Natural killer cell (primary cell): ENCODE results near the gene POF1B. TPM values are rescaled to one million over a fixed set of nuclear protein-coding genes. Genes with fewer than 3 reads are reported as not detected.
"Not testable (repeated sequence)": the region's sequence is repeated elsewhere in the genome, so short reads cannot be mapped to it uniquely, and the experiment has no call there.

Experiments
- ATAC-seq, 3 donors: fragments of 150-1000 bp in 2 of 3; fragments of 200-7000 bp in 1 of 3; cut with Tn5 transposase; 1 replicate in 1 of 3; 2 replicates in 2 of 3; pipeline ENCODE4 v1.10.0; 2021; ENCODE audit warnings: mild to moderate bottlenecking in 2 of 3, moderate library complexity in 2 of 3
- DNase-seq, 2 donors: peaks; one replicate each; pipeline versions ENCODE4 v3.0.0 to v3.0.0-alpha.2; 2013 to 2021; ENCODE audit warnings: mixed read lengths in 1 of 2
- H3K27ac ChIP-seq: one replicate; pipeline ENCODE4 v1.5.1; 2013; ENCODE audit warnings: mild to moderate bottlenecking, low read length
- H3K27me3 ChIP-seq: one replicate; pipeline ENCODE4 v1.6.1; 2013; ENCODE audit warnings: low read length; ENCODE audit not compliant: control insufficient read depth, insufficient read depth
- H3K36me3 ChIP-seq: one replicate; pipeline ENCODE4 v1.6.1; 2013; ENCODE audit warnings: low read length; ENCODE audit not compliant: control insufficient read depth, insufficient read depth
- H3K4me1 ChIP-seq: one replicate; pipeline ENCODE4 v1.6.1; 2013; ENCODE audit warnings: low read length; ENCODE audit not compliant: control insufficient read depth, insufficient read depth
- H3K4me3 ChIP-seq: one replicate; pipeline ENCODE4 v1.5.1; 2013; ENCODE audit warnings: low read length
- H3K9me3 ChIP-seq: one replicate; pipeline ENCODE4 v1.6.1; 2013; ENCODE audit warnings: low read length; ENCODE audit not compliant: control insufficient read depth, insufficient read depth
- H3K27ac Mint-ChIP-seq, 2 donors: one replicate each; pipeline ENCODE4 v1.8.0; 2022; ENCODE audit warnings: mild to moderate bottlenecking in 2 of 2, mixed read lengths in 2 of 2, moderate library complexity in 1 of 2
- H3K27me3 Mint-ChIP-seq, 2 donors: one replicate each; pipeline ENCODE4 v1.8.0; 2022; ENCODE audit warnings: low read depth in 2 of 2, mixed read lengths in 2 of 2
- H3K36me3 Mint-ChIP-seq: one replicate; pipeline ENCODE4 v1.8.0; 2022; ENCODE audit warnings: mixed read lengths
- H3K4me1 Mint-ChIP-seq, 2 donors: one replicate each; pipeline ENCODE4 v1.8.0; 2022; ENCODE audit warnings: mixed read lengths in 2 of 2
- H3K4me3 Mint-ChIP-seq: one replicate; pipeline ENCODE4 v1.8.0; 2022; ENCODE audit warnings: mild to moderate bottlenecking, moderate library complexity, mixed read lengths
- H3K9me3 Mint-ChIP-seq, 2 donors: one replicate each; pipeline ENCODE4 v1.8.0; 2022; ENCODE audit warnings: mixed read lengths in 2 of 2
- WGBS: methylation state at CpG from one replicate; pipeline ENCODE4 v1.1.7; 2013; ENCODE audit warnings: missing lambda C conversion rate; ENCODE audit not compliant: insufficient coverage; 5-methylcytosine and 5-hydroxymethylcytosine counted together
- intact Hi-C: fragments of 100-400 bp; cut with micrococcal nuclease; formaldehyde crosslinking; loops from one replicate; pipeline ENCODE4 v1.14.2; 2022
- total RNA-seq, 4 donors: library from RNA; stranded (reverse); fragments of 120-200 nt in 1 of 4; gene quantifications; one replicate each; pipeline versions ENCODE4 v1.2.3 to v1.2.4, GENCODE V29; 2013 to 2022
- TF ChIP-seq, protein P1 (sequence below): fragments of 200-600 bp; IDR thresholded peaks from one replicate; pipeline ENCODE4 v1.8.0; 2022; ENCODE audit warnings: antibody characterized with exemption

The POF1B gene
- total RNA-seq, 3 donors from 2014 or later (not counting 1 experiment from before 2014, with no cell fraction given) = 0.25 TPM; not detected in 2

DNA sequence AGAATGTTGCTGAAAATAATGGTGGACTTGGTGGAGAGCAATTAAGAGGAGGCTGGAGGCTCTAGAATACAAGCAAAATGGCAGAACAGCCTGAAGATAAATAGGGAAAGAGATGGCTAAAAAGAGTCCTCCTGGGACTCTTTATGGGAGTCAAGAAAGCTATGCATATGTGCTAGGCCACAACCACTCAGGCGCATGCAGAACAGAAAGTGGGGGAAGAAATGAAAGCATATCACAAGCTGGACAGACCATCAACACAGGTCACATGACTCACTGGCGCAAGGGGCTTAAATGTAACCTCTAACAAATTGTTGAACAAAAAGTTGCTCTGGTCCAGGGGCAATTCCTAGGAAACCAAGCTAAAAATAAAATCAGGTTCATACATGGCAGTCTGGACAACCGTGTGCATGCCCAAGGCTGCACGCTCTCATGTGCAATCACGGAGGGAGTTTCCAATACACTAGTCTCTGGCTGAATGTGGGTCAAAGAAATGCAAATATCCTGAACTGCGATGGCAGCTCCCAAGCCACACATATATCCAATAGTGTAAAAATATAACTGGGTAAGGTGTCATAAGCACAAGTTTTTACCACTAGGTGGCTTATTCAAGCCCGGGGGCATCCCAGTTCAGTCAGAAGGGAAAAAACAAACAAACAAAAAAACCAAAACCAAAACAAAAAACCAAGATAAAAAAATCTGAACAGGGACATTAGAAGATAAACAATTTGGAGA, 90.3 kb downstream of the POF1B start:
- H3K4me3 Mint-ChIP-seq = no peak overlapping the region
- H3K27me3 Mint-ChIP-seq = no peaks in the 10 kb centered on the region
- 95% methylated on average over 5 of the region's 7 CpGs for WGBS
- Histone ChIP-seq H3K4me3 (no peak overlapping the region), H3K9me3 (no peaks in the 10 kb centered on the region), H3K4me1 (no peaks in the 10 kb centered on the region), H3K27ac (no peak overlapping the region), H3K36me3 (no peaks in the 10 kb centered on the region), H3K27me3 (no peaks in the 10 kb centered on the region)
- H3K4me1 Mint-ChIP-seq = no peaks in the 10 kb centered on the region
- H3K9me3 Mint-ChIP-seq = peaks cover 4 to 7% of the 10 kb centered on the region in 2 donors
- TF ChIP-seq, protein P1, sequence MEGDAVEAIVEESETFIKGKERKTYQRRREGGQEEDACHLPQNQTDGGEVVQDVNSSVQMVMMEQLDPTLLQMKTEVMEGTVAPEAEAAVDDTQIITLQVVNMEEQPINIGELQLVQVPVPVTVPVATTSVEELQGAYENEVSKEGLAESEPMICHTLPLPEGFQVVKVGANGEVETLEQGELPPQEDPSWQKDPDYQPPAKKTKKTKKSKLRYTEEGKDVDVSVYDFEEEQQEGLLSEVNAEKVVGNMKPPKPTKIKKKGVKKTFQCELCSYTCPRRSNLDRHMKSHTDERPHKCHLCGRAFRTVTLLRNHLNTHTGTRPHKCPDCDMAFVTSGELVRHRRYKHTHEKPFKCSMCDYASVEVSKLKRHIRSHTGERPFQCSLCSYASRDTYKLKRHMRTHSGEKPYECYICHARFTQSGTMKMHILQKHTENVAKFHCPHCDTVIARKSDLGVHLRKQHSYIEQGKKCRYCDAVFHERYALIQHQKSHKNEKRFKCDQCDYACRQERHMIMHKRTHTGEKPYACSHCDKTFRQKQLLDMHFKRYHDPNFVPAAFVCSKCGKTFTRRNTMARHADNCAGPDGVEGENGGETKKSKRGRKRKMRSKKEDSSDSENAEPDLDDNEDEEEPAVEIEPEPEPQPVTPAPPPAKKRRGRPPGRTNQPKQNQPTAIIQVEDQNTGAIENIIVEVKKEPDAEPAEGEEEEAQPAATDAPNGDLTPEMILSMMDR = no peak
- intact Hi-C loops = no loop called here
- no peak overlapping the region for H3K27ac Mint-ChIP-seq
- no peak for DNase-seq
- no peak for ATAC-seq
- H3K36me3 Mint-ChIP-seq = no peaks in the 10 kb centered on the region

DNA sequence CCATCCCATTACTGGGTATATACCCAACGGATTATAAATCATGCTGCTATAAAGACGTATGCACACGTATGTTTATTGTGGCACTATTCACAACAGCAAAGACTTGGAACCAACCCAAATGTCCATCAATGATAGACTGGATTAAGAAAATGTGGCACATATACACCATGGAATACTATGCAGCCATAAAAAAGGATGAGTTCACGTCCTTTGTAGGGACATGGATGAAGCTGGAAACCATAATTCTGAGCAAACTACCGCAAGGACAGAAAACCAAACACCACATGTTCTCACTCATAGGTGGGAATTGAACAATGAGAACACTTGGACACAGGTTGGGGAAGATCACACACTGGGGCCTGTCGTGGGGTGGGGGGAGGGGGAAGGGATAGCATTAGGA, 94.2 kb downstream of the POF1B start:
- DNase-seq, H3K27ac ChIP-seq, H3K9me3 ChIP-seq, intact Hi-C loops, H3K4me1 Mint-ChIP-seq, H3K36me3 ChIP-seq, H3K4me1 ChIP-seq, ATAC-seq, H3K4me3 Mint-ChIP-seq, H3K27ac Mint-ChIP-seq, H3K36me3 Mint-ChIP-seq, H3K27me3 Mint-ChIP-seq, H3K4me3 ChIP-seq, H3K27me3 ChIP-seq: not testable (repeated sequence)
- WGBS = 100% methylated on average over 2 of the region's 6 CpGs
- peaks cover 4 to 11% of the 10 kb centered on the region in 2 donors for H3K9me3 Mint-ChIP-seq

DNA sequence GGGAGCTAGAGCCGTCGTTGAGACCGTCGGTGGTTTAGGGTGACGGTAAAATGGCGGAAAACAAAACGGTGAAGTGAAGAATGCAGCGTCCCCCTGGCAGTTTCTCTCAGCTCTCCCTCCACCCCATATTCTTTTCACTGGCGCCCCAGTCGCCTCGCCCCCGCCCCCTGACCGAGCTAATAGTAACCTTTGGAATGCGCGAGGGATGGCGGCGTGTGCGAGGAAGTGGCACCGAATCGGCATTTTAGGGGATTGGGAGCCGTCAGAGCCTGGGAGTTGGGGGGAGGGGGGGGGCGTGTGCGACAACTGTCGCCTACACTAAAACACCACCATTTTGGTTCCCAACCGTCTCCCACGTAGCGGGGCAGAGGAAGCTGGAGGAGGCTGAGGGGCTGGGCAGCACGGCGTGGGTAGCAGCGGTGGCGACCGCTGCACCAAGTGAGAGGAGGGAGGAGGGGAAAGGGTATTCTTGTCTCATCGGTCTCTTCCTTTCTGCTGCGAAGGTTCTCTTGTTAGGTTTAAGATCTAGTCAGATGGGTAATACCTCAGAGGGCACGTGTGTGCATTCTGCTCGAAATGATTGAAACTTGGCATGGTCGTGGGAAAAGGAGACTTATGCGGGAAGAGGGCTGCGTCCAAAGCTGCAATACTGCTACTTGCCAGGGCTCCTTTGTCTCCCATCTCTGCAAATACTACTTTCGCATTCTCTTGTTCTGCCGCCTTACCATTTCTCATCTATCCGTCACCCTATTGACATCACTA, 134.8 kb downstream of the POF1B start:
- Histone ChIP-seq H3K9me3 (no peaks in the 10 kb centered on the region), H3K27me3 (no peaks in the 10 kb centered on the region), H3K27ac (no peak overlapping the region), H3K4me1 (peaks cover 3% of the 10 kb centered on the region), H3K4me3 (peak overlapping the region; percentile 68), H3K36me3 (no peaks in the 10 kb centered on the region)
- Mint-ChIP-seq H3K9me3 (no peaks in the 10 kb centered on the region), H3K27ac (peak overlapping the region in 1 of 2 donors; percentile 85), H3K4me1 (peaks cover 10 to 25% of the 10 kb centered on the region in 2 donors), H3K27me3 (no peaks in the 10 kb centered on the region), H3K4me3 (peak overlapping the region; percentile 91), H3K36me3 (no peaks in the 10 kb centered on the region)
- intact Hi-C loops = no loop called here
- ATAC-seq (peak in 2 of 3 donors; percentile 58 to 61), DNase-seq (peak in 1 of 2 donors; percentile 12)
- TF ChIP-seq, protein P1 = no peak
- 4% methylated on average over 15 of the region's 42 CpGs for WGBS

DNA sequence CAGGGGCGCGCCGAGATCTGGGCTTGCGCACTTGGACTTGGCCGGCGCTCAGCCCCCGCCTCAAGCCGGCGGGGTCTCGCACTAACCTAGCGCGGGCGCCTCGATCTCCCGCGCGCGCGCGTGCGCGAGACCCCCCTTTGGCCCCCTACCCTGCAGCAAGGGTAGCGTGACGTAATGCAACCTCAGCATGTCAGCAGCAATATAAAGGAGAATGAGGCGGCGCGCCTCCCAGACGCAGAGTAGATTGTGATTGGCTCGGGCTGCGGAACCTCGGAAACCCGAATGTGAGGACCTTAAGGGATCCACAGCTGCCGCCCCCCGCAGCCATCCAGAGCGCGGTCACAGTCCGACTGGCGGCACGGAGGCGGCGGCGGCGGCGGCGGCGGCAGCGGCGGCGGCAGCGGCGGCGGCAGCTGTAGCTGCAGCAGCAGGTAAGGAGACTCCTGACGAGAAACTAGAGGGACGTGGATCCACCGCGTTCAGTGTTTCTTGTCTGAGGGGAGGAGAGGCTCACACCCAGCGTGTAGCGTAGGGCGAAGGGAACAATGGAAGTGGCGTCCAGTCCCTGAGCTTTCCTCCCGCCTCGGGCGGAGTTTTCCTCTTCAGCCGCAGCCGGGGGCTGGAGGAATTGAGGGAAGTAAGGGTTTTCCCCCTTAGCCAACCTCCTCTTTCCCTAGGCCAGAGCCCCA, 135.6 kb downstream of the POF1B start, which contains the start of the genes SATL1 and ZNF711:
TSS of gene SATL1 (minus strand) at position 19 of the 689 bp plus-strand sequence. CDS start 134,811 bp downstream, outside the sequence.
TSS of gene ZNF711 (plus strand) at position 231 of the 689 bp plus-strand sequence. CDS start 3,582 bp downstream, outside the sequence.
- TF ChIP-seq, protein P1 = no peak
- Mint-ChIP-seq H3K9me3 (no peaks in the 10 kb centered on the region), H3K4me1 (peaks cover 10 to 25% of the 10 kb centered on the region in 2 donors), H3K36me3 (no peaks in the 10 kb centered on the region), H3K4me3 (peak within 1 kb of the TSS; percentile 91), H3K27ac (peak within 1 kb of the TSS in 1 of 2 donors; percentile 85), H3K27me3 (no peaks in the 10 kb centered on the region)
- H3K4me3 ChIP-seq = peak within 1 kb of the TSS; percentile 68
- ATAC-seq (peak; percentile 37 to 55 (median 46)), DNase-seq (peak; percentile 14 to 48)
- H3K4me1 ChIP-seq = peaks cover 3% of the 10 kb centered on the region
- 1% methylated on average over 60 of the region's 65 CpGs for WGBS
- H3K27ac ChIP-seq = no peak within 1 kb of the TSS
- intact Hi-C loops = no loop called here
- H3K9me3 ChIP-seq = no peaks in the 10 kb centered on the region
- no peaks in the 10 kb centered on the region for H3K36me3 ChIP-seq
- H3K27me3 ChIP-seq = no peaks in the 10 kb centered on the region
